OCI-LY7 (cell line): ENCODE data around the gene RAP1GDS1. TPM values are rescaled to one million over a fixed set of nuclear protein-coding genes. Genes with fewer than 3 reads are reported as not detected.
A peak's percentile ranks its signal among the peaks of the same experiment; 100 is the strongest.

Source experiments
- BruUV-seq: library from RNA; stranded (reverse); fragments of 400-500 nt; replicated peaks from 2 replicates; lab custom pipeline; 2021; lab: Mats Ljungman, UMichigan
- CTCF ChIA-PET: fragments of 300-600 bp; sonication (Branson Sonifier 250); formaldehyde crosslinking; loops from one replicate; lab custom pipeline; 2022; ENCODE audit warnings: antibody characterized with exemption; ENCODE audit not compliant: unreplicated experiment; lab: Charles Lee
- POLR2A ChIA-PET: fragments of 300-600 bp; sonication (Branson Sonifier 250); formaldehyde crosslinking; loops from one replicate; lab custom pipeline; 2022; ENCODE audit warnings: antibody characterized with exemption; lab: Charles Lee
- DNase-seq: peaks from one replicate; pipeline ENCODE4 v3.0.0-alpha.2; 2015; ENCODE audit warnings: low spot score
- H2AFZ ChIP-seq: fragments of 200-600 bp; sonication (generic), shearing (Covaris generic); 2 replicates; pipeline ENCODE4 v1.6.1; 2014; ENCODE audit warnings: mild to moderate bottlenecking, antibody characterized with exemption, low read length, moderate library complexity
- H3K27ac ChIP-seq: fragments of 200-600 bp; sonication (generic); 2 replicates; pipeline ENCODE4 v1.5.1; 2014; ENCODE audit warnings: mixed run types, low read depth, mild to moderate bottlenecking, moderate library complexity, low read length, inconsistent platforms; ENCODE audit not compliant: poor library complexity, severe bottlenecking
- H3K36me3 ChIP-seq: fragments of 200-600 bp; sonication (generic); 2 replicates; pipeline ENCODE4 v1.6.1; 2014; ENCODE audit warnings: mild to moderate bottlenecking, antibody characterized with exemption, low read length, moderate library complexity, mixed read lengths; ENCODE audit not compliant: insufficient read depth
- H3K4me1 ChIP-seq: fragments of 200-600 bp; sonication (generic); 2 replicates; pipeline ENCODE4 v1.5.1; 2014; ENCODE audit warnings: mild to moderate bottlenecking, low read length; ENCODE audit not compliant: insufficient read depth, poor library complexity, severe bottlenecking
- H3K4me2 ChIP-seq: fragments of 200-600 bp; sonication (generic); 2 replicates; pipeline ENCODE4 v1.6.1; 2014; ENCODE audit warnings: mild to moderate bottlenecking, low read length
- H3K4me3 ChIP-seq: fragments of 200-600 bp; sonication (generic); 2 replicates; pipeline ENCODE4 v1.5.1; 2014; ENCODE audit warnings: mild to moderate bottlenecking, low read depth, low read length; ENCODE audit not compliant: poor library complexity, severe bottlenecking
- H3K79me2 ChIP-seq: fragments of 200-600 bp; sonication (generic); 2 replicates; pipeline ENCODE4 v1.6.1; 2016; ENCODE audit warnings: low read depth, mild to moderate bottlenecking, low read length, moderate library complexity, mixed read lengths; ENCODE audit not compliant: insufficient read depth
- H3K9me2 ChIP-seq: fragments of 200-600 bp; sonication (generic); 2 replicates; pipeline ENCODE4 v1.6.1; 2016; ENCODE audit warnings: mild to moderate bottlenecking, low read length, mixed read lengths; ENCODE audit not compliant: insufficient read depth
- H3K9me3 ChIP-seq: fragments of 200-600 bp; sonication (generic); 2 replicates; pipeline ENCODE4 v1.6.1; 2014; ENCODE audit warnings: mild to moderate bottlenecking, mixed run types, low read length, mixed read lengths
- H4K20me1 ChIP-seq: fragments of 200-600 bp; sonication (generic); 2 replicates; pipeline ENCODE4 v1.6.1; 2014; ENCODE audit warnings: mild to moderate bottlenecking, antibody characterized with exemption, low read length, moderate library complexity, mixed read lengths; ENCODE audit not compliant: insufficient read depth
- EZH2phosphoT487 ChIP-seq: fragments of 200-600 bp; sonication (generic); IDR thresholded peaks from 2 replicates; pipeline ENCODE4 v1.6.1; 2018; ENCODE audit warnings: low read depth, borderline replicate concordance, mild to moderate bottlenecking, mixed run types, antibody characterized with exemption, low read length, moderate library complexity, mixed read lengths
- intact Hi-C: fragments of 100-400 bp; cut with micrococcal nuclease; formaldehyde crosslinking; loops from one replicate; pipeline ENCODE4 v1.10.0; 2022; ENCODE audit not compliant: unreplicated experiment
- total RNA-seq, 2 experiments: library from RNA; depleted of rRNA in 1 of 2; stranded (reverse); fragments of >200 nt in 1 of 2; shearing (Covaris generic) in 1 of 2; gene quantifications; 2 replicates each; pipeline ENCODE4 v1.2.3, GENCODE V29; 2014 to 2022
- TF ChIP-seq, protein P1 (sequence below): fragments of 200-600 bp; sonication (generic); conservative IDR thresholded peaks from 2 replicates; pipeline ENCODE4 v1.5.1; 2014; ENCODE audit warnings: mild to moderate bottlenecking, antibody characterized with exemption, low read length, moderate library complexity, mixed read lengths

The RAP1GDS1 gene
- total RNA-seq, 2 experiments from 2014 or later = 53.5 to 57.8 TPM

DNA sequence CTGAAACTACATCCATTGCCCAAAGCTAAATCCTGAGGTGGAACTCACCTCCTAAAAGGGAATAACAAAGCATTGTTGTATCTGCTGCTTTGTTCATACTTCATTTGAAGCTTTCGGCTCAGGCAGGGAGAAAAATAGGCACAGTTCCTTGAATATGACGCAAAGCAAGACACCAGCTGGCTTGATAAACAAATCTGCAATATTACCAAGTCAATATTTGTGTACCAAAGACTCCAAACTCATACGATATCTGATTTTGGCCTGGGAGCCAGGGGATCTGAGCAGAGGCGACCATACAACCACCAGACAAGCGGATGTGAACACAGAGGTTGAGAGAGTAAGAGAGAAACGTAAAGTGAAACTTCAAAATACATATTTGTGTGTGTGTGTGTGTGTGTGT lies 34.8 kb upstream of the RAP1GDS1 start:
- no TSS peak for BruUV-seq
- Histone ChIP-seq H3K27ac (no peak overlapping the region), H3K4me2 (no peak overlapping the region), H4K20me1 (no peaks in the 10 kb centered on the region), H3K36me3 (no peaks in the 10 kb centered on the region), H3K4me1 (no peaks in the 10 kb centered on the region), H3K79me2 (no peaks in the 10 kb centered on the region), H3K4me3 (no peak overlapping the region), H3K9me3 (no peaks in the 10 kb centered on the region), H3K9me2 (no peaks in the 10 kb centered on the region), H2AFZ (no peak overlapping the region)
- ChIA-PET POLR2A (interaction anchor here (0.9 to 1.6 kb wide), 2 partner anchors 8 to 69 kb away, joined by 4 read pairs; no protein-coding TSS in a partner anchor), CTCF (no interaction called here)
- intact Hi-C loops = no loop called here
- DNase-seq = no peak
- TF ChIP-seq, protein P1, sequence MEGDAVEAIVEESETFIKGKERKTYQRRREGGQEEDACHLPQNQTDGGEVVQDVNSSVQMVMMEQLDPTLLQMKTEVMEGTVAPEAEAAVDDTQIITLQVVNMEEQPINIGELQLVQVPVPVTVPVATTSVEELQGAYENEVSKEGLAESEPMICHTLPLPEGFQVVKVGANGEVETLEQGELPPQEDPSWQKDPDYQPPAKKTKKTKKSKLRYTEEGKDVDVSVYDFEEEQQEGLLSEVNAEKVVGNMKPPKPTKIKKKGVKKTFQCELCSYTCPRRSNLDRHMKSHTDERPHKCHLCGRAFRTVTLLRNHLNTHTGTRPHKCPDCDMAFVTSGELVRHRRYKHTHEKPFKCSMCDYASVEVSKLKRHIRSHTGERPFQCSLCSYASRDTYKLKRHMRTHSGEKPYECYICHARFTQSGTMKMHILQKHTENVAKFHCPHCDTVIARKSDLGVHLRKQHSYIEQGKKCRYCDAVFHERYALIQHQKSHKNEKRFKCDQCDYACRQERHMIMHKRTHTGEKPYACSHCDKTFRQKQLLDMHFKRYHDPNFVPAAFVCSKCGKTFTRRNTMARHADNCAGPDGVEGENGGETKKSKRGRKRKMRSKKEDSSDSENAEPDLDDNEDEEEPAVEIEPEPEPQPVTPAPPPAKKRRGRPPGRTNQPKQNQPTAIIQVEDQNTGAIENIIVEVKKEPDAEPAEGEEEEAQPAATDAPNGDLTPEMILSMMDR = no peak
- no peak for TF ChIP-seq EZH2phosphoT487

DNA sequence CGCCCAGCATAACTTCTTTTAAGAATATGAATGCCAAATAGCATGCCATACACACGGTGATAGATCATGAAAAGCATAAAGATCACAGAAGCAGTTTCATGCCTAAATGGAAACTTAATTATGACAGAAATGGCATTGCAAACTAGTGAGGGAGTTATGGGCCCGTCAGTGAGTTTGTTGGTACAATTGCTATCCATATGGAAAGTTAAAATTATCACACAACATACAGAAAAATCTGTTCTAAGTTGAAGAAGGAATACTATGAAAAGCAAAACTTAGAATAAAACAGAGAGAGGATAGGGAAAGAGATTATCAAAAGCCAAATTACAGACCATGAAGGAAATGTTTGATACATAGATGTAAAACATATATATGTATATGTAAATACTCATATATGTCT lies 30.2 kb upstream of the RAP1GDS1 start:
- Histone ChIP-seq H3K4me2 (no peak overlapping the region), H3K36me3 (no peaks in the 10 kb centered on the region), H3K79me2 (no peaks in the 10 kb centered on the region), H2AFZ (no peak overlapping the region), H3K9me3 (no peaks in the 10 kb centered on the region), H3K9me2 (no peaks in the 10 kb centered on the region), H4K20me1 (no peaks in the 10 kb centered on the region), H3K4me1 (no peaks in the 10 kb centered on the region), H3K27ac (no peak overlapping the region), H3K4me3 (no peak overlapping the region)
- no peak for DNase-seq
- POLR2A ChIA-PET = no interaction called here
- TF ChIP-seq, protein P1 = no peak
- no peak for TF ChIP-seq EZH2phosphoT487
- intact Hi-C loops = no loop called here
- CTCF ChIA-PET = no interaction called here
- BruUV-seq = no TSS peak

DNA sequence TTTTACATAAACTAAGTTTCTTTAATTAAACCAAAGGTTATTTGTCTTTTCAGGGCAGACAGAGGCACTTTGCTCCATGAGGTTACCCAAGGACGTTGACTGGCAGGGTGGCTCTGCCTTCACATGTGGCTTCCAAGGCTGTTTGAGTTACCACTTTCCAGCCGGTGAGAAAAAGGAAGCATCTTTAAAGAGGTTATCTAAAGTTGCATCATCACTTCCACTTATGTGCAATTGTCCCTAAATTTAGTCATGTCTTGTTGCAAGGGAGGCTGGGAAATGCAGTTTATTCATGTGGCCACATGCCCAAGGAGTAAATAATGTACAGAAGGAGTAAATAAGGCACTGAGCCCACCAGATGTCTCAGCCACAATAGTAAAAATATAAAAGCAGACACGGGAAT lies 29.0 kb upstream of the RAP1GDS1 start:
- H3K9me2 ChIP-seq = no peaks in the 10 kb centered on the region
- H3K36me3 ChIP-seq = no peaks in the 10 kb centered on the region
- TF ChIP-seq EZH2phosphoT487 = no peak
- TF ChIP-seq, protein P1 = no peak
- no TSS peak for BruUV-seq
- H3K4me1 ChIP-seq = no peaks in the 10 kb centered on the region
- intact Hi-C loops = no loop called here
- H3K79me2 ChIP-seq = no peaks in the 10 kb centered on the region
- no peak overlapping the region for H3K4me2 ChIP-seq
- peak; percentile 3 for DNase-seq
- no peaks in the 10 kb centered on the region for H3K9me3 ChIP-seq
- H3K4me3 ChIP-seq = no peak overlapping the region
- H2AFZ ChIP-seq = no peak overlapping the region
- H4K20me1 ChIP-seq = no peaks in the 10 kb centered on the region
- no peak overlapping the region for H3K27ac ChIP-seq
- ChIA-PET CTCF (no interaction called here), POLR2A (no interaction called here)
